ENCODE measurements around the gene PEAK3.

PEAK3 gene

GRCh38 chr19:2237869-2238153, 44.2 kb downstream of the PEAK3 start:
- TF ChIP-seq CTCF (conservative IDR thresholded peaks at IDR 0.05; ENCODE audit: low read length), result no peak
- DNase-seq (ENCODE audit: low read depth), result no peak
- H3K4me3 ChIP-seq (ENCODE audit: low read length), result peak overlapping the region; percentile 84

GRCh38 chr19:2237051-2237868, 44.7 kb downstream of the PEAK3 start:
- no peak for TF ChIP-seq CTCF (conservative IDR thresholded peaks at IDR 0.05; ENCODE audit: low read length)
- peak overlapping the region; percentile 84 for H3K4me3 ChIP-seq (ENCODE audit: low read length)
- DNase-seq (ENCODE audit: low read depth), result no peak

GRCh38 chr19:2236314-2237050, 45.5 kb downstream of the PEAK3 start, which contains the start of the genes PLEKHJ1 and SF3A2:
PLEKHJ1 (minus strand) TSS chr19:2236329; CDS start chr19:2236248, 81 bp downstream.
SF3A2 (plus strand) TSS chr19:2236824; CDS start chr19:2243419, 6,595 bp downstream.
- TF ChIP-seq CTCF (conservative IDR thresholded peaks at IDR 0.05; ENCODE audit: low read length), result peak; percentile 77
- DNase-seq (ENCODE audit: low read depth), result peak; percentile 95
- peak within 1 kb of the TSS; percentile 84 for H3K4me3 ChIP-seq (ENCODE audit: low read length)

GRCh38 chr19:2236064-2236313, 46.0 kb downstream of the PEAK3 start:
- peak overlapping the region; percentile 77 for H3K4me3 ChIP-seq (ENCODE audit: low read length)
- DNase-seq (ENCODE audit: low read depth), result no peak
- TF ChIP-seq CTCF (conservative IDR thresholded peaks at IDR 0.05; ENCODE audit: low read length), result no peak

- DNase-seq (ENCODE audit: low read depth), result no peak
- TF ChIP-seq CTCF (conservative IDR thresholded peaks at IDR 0.05; ENCODE audit: low read length), result no peak
- H3K4me3 ChIP-seq (ENCODE audit: low read length), result peak overlapping the region; percentile 77
Measured at GRCh38 chr19:2235381-2236063, 46.5 kb downstream of the PEAK3 start.

- no peak for TF ChIP-seq CTCF (conservative IDR thresholded peaks at IDR 0.05; ENCODE audit: low read length)
- no peak for DNase-seq (ENCODE audit: low read depth)
- H3K4me3 ChIP-seq (ENCODE audit: low read length), result peak overlapping the region; percentile 77
Measured at GRCh38 chr19:2234996-2235380, 47.0 kb downstream of the PEAK3 start.
